ENCODE data around the gene SREBF1. TPM values are rescaled to one million over a fixed set of nuclear protein-coding genes. Genes with fewer than 3 reads are reported as not detected.
A peak's percentile ranks its signal among the peaks of the same experiment; 100 is the strongest.

SREBF1 gene
- total RNA-seq, 1 experiment from 2014 or later: 360 TPM

DNA sequence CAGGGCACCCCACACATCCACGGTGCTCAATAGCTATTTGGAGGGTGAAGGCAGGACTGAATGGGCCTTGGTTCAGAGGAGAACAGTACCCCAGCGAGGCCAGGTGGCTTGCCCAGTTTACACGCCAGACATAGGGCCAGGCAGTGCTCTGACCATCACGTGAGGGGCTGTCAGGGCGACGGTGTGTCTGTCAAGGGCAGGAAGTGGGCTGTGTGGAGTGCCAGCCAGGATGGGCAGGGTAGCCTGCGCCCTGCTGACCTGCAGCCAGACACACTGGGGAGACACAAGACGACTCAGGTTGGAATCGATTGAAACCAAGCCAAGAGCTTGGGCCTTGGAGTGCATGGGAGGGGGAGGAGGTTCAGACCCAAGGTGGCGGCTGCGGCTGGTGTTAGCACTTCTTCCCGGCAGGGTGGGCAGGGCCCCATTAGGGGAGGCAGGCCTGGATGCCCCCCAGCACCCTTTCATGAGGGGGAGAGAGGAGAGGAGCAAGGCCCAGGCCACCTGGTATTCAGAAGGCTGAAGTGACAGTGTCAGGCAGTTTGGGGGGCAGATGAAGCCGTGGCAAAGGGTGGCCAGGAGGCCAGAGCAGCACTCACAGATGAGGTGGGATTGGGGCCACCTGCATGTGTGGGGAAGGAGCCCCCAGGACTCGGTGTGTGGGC, 68.2 kb downstream of the SREBF1 start:
- Histone ChIP-seq H3K4me2 (no peak overlapping the region), H3K4me1 (replicated peaks; ENCODE audit: insufficient read depth) (peaks cover 8% of the 10 kb centered on the region; the same call in 1 of the 2 replicates), H3K27me3 (ENCODE audit: insufficient read depth, low read depth) (no peaks in the 10 kb centered on the region), H3K79me2 (ENCODE audit: low read depth) (peaks cover 60% of the 10 kb centered on the region), H4K20me1 (ENCODE audit: insufficient read depth) (peaks cover 82% of the 10 kb centered on the region), H3K4me3 (no peak overlapping the region), H2AFZ (no peak overlapping the region), H3K36me3 (ENCODE audit: low read depth) (0 out of 2 replicates have a peak, but pooled peaks cover 6% of the 10 kb centered on the region), H3K9me2 (ENCODE audit: insufficient read depth) (no peaks in the 10 kb centered on the region), H3K9me3 (ENCODE audit: insufficient read depth, low read depth) (no peaks in the 10 kb centered on the region), H3K27ac (no peak overlapping the region), H3F3A (ENCODE audit: insufficient read depth, low read depth) (peaks cover 15% of the 10 kb centered on the region)
- no peak for DNase-seq
- POLR2A ChIA-PET (ENCODE audit: unreplicated experiment): no interaction called here
- CTCF ChIA-PET: no interaction called here
- intact Hi-C loops (cut with micrococcal nuclease; ENCODE audit: unreplicated experiment): no loop called here
- TF ChIP-seq, protein P1, sequence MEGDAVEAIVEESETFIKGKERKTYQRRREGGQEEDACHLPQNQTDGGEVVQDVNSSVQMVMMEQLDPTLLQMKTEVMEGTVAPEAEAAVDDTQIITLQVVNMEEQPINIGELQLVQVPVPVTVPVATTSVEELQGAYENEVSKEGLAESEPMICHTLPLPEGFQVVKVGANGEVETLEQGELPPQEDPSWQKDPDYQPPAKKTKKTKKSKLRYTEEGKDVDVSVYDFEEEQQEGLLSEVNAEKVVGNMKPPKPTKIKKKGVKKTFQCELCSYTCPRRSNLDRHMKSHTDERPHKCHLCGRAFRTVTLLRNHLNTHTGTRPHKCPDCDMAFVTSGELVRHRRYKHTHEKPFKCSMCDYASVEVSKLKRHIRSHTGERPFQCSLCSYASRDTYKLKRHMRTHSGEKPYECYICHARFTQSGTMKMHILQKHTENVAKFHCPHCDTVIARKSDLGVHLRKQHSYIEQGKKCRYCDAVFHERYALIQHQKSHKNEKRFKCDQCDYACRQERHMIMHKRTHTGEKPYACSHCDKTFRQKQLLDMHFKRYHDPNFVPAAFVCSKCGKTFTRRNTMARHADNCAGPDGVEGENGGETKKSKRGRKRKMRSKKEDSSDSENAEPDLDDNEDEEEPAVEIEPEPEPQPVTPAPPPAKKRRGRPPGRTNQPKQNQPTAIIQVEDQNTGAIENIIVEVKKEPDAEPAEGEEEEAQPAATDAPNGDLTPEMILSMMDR (conservative IDR thresholded peaks at IDR 0.05): no peak
- no peak for TF ChIP-seq EZH2 (IDR thresholded peaks at IDR 0.05; ENCODE audit: low read depth)
- BruUV-seq (replicated peaks): no TSS peak

GRCh38 chr17:17767887-17768418, 68.8 kb downstream of the SREBF1 start:
- H3K79me2 ChIP-seq (ENCODE audit: low read depth): peaks cover 56% of the 10 kb centered on the region
- H3F3A ChIP-seq (ENCODE audit: insufficient read depth, low read depth): peaks cover 15% of the 10 kb centered on the region; the same call in 1 of the 2 replicates
- CTCF ChIA-PET: no interaction called here
- intact Hi-C loops (cut with micrococcal nuclease; ENCODE audit: unreplicated experiment): no loop called here
- H4K20me1 ChIP-seq (ENCODE audit: insufficient read depth): peaks cover 83% of the 10 kb centered on the region
- H3K27ac ChIP-seq: no peak overlapping the region
- no peaks in the 10 kb centered on the region for H3K9me2 ChIP-seq (ENCODE audit: insufficient read depth)
- H3K27me3 ChIP-seq (ENCODE audit: insufficient read depth, low read depth): no peaks in the 10 kb centered on the region
- no peak overlapping the region for H3K4me3 ChIP-seq
- H2AFZ ChIP-seq: no peak overlapping the region
- H3K36me3 ChIP-seq (ENCODE audit: low read depth): 0 out of 2 replicates have a peak, but pooled peaks cover 6% of the 10 kb centered on the region
- H3K9me3 ChIP-seq (ENCODE audit: insufficient read depth, low read depth): no peaks in the 10 kb centered on the region
- POLR2A ChIA-PET (ENCODE audit: unreplicated experiment): no interaction called here
- TF ChIP-seq, protein P1 (conservative IDR thresholded peaks at IDR 0.05): no peak
- no peak for TF ChIP-seq EZH2 (IDR thresholded peaks at IDR 0.05; ENCODE audit: low read depth)
- H3K4me2 ChIP-seq: no peak overlapping the region
- H3K4me1 ChIP-seq (replicated peaks; ENCODE audit: insufficient read depth): 0 out of 2 replicates have a peak, but pooled peaks cover 3% of the 10 kb centered on the region
- DNase-seq: peak in 1 of 2 experiments; percentile 22
- BruUV-seq (replicated peaks): no TSS peak

- no peaks in the 10 kb centered on the region for H3K9me2 ChIP-seq (ENCODE audit: insufficient read depth)
- H3K36me3 ChIP-seq (ENCODE audit: low read depth): 0 out of 2 replicates have a peak, but pooled peaks cover 6% of the 10 kb centered on the region
- peaks cover 56% of the 10 kb centered on the region for H3K79me2 ChIP-seq (ENCODE audit: low read depth)
- peaks cover 85% of the 10 kb centered on the region for H4K20me1 ChIP-seq (ENCODE audit: insufficient read depth)
- H3K27ac ChIP-seq: no peak overlapping the region
- no peaks in the 10 kb centered on the region for H3K4me1 ChIP-seq (replicated peaks; ENCODE audit: insufficient read depth)
- H3K4me3 ChIP-seq: no peak overlapping the region
- peak in 1 of 2 experiments; percentile 32 for DNase-seq
- H3F3A ChIP-seq (ENCODE audit: insufficient read depth, low read depth): peaks cover 20% of the 10 kb centered on the region; the same call in 1 of the 2 replicates
- intact Hi-C loops (cut with micrococcal nuclease; ENCODE audit: unreplicated experiment): no loop called here
- H3K4me2 ChIP-seq: no peak overlapping the region
- no peaks in the 10 kb centered on the region for H3K27me3 ChIP-seq (ENCODE audit: insufficient read depth, low read depth)
- no peak overlapping the region for H2AFZ ChIP-seq
- CTCF ChIA-PET: interaction anchor here (0.6 kb wide), 1 partner anchor 884 kb away, joined by 3 read pairs; no protein-coding TSS in a partner anchor
- TF ChIP-seq, protein P1 (conservative IDR thresholded peaks at IDR 0.05): no peak
- no peak for TF ChIP-seq EZH2 (IDR thresholded peaks at IDR 0.05; ENCODE audit: low read depth)
- no peaks in the 10 kb centered on the region for H3K9me3 ChIP-seq (ENCODE audit: insufficient read depth, low read depth)
- BruUV-seq (replicated peaks): no TSS peak
- POLR2A ChIA-PET (ENCODE audit: unreplicated experiment): no interaction called here
These were observed 69.5 kb downstream of the SREBF1 start for GRCh38 chr17:17767154-17767869.
